GM12878 (cell line): ENCODE measurements around the gene SLC9A7. TPM values are rescaled to one million over a fixed set of nuclear protein-coding genes. Genes with fewer than 3 reads are reported as not detected.
A peak's percentile ranks its signal among the peaks of the same experiment; 100 is the strongest.

Source experiments
- ATAC-seq: fragments of 200-7000 bp; cut with Tn5 transposase; 3 replicates; pipeline ENCODE4 v1.9.1; 2020; ENCODE audit warnings: mild to moderate bottlenecking, moderate library complexity
- BruUV-seq: library from RNA; stranded (reverse); fragments of 400-500 nt; replicated peaks from 2 replicates; lab custom pipeline; 2021; lab: Mats Ljungman, UMichigan
- CTCF ChIA-PET: fragments of 300-600 bp; sonication (Branson Sonifier 250); formaldehyde crosslinking; extraction: SDS; loops from one replicate; lab custom pipeline; 2021; ENCODE audit warnings: inconsistent platforms; lab: Yijun Ruan, JAX
- POLR2A ChIA-PET: fragments of 350-600 bp; formaldehyde crosslinking; extraction: SDS; loops from one replicate; lab custom pipeline; 2021; ENCODE audit warnings: inconsistent platforms; lab: Charles Lee
- RAD21 ChIA-PET: fragments of 300-600 bp; sonication (Branson Sonifier 250); formaldehyde crosslinking; loops from one replicate; lab custom pipeline; 2023; ENCODE audit warnings: antibody characterized with exemption; ENCODE audit not compliant: unreplicated experiment; lab: Charles Lee
- SMC1A ChIA-PET: fragments of 300-600 bp; sonication (Branson Sonifier 250); formaldehyde crosslinking; loops from one replicate; lab custom pipeline; 2023; ENCODE audit not compliant: unreplicated experiment, uncharacterized antibody; lab: Charles Lee
- DNase-seq: peaks from one replicate; pipeline ENCODE4 v3.0.0-alpha.2; 2011; ENCODE audit warnings: low read depth, low spot score
- FAIRE-seq: peaks from 3 replicates; lab custom pipeline; 2011; peaks lifted over from hg19 to GRCh38; lab: Jason Lieb, UNC
- H2AFZ ChIP-seq: 2 replicates; pipeline ENCODE4 v1.6.0; 2011; ENCODE audit warnings: low read depth, low read length, control low read depth; ENCODE audit not compliant: control insufficient read depth
- H3K27ac ChIP-seq: 2 replicates; pipeline ENCODE4 v1.5.1; 2011; ENCODE audit warnings: control low read depth; ENCODE audit not compliant: control insufficient read depth, insufficient read depth
- H3K27me3 ChIP-seq, 2 experiments: replicated peaks in 1 of 2; 2 replicates each; pipeline versions ENCODE4 v1.6.0 to v1.6.1; 2011; ENCODE audit warnings: low read length in 1 of 2; ENCODE audit not compliant: control insufficient read depth in 2 of 2, insufficient read depth in 2 of 2
- H3K36me3 ChIP-seq, 2 experiments: 2 replicates each; pipeline ENCODE4 v1.5.1; 2011; ENCODE audit warnings: low read length in 1 of 2; ENCODE audit not compliant: control insufficient read depth in 2 of 2, insufficient read depth in 2 of 2
- H3K4me1 ChIP-seq: 2 replicates; pipeline ENCODE4 v1.6.1; 2011; ENCODE audit warnings: mild to moderate bottlenecking, low read length, moderate library complexity, mixed read lengths; ENCODE audit not compliant: control insufficient read depth, insufficient read depth
- H3K4me2 ChIP-seq: 2 replicates; pipeline ENCODE4 v1.6.0; 2011; ENCODE audit warnings: control low read depth; ENCODE audit not compliant: control insufficient read depth, insufficient read depth
- H3K4me3 ChIP-seq: fragments of 200-600 bp; sonication (generic); 2 replicates; pipeline ENCODE4 v1.5.1; 2016
- H3K79me2 ChIP-seq: 2 replicates; pipeline ENCODE4 v1.6.0; 2011; ENCODE audit warnings: low read length; ENCODE audit not compliant: control insufficient read depth, insufficient read depth
- H3K9ac ChIP-seq: 2 replicates; pipeline ENCODE4 v1.8.0; 2011; ENCODE audit warnings: low read length, control low read depth, mixed read lengths; ENCODE audit not compliant: control insufficient read depth, insufficient read depth
- H3K9me3 ChIP-seq: replicated peaks from 3 replicates; pipeline ENCODE4 v1.5.1; 2011; ENCODE audit warnings: mild to moderate bottlenecking, low read length; ENCODE audit not compliant: control insufficient read depth, insufficient read depth
- H4K20me1 ChIP-seq: 2 replicates; pipeline ENCODE4 v1.6.0; 2011; ENCODE audit not compliant: control insufficient read depth, insufficient read depth
- BHLHE40 ChIP-seq, 2 experiments: fragments of 450-650 bp in 1 of 2; IDR thresholded peaks; 2 replicates each; pipeline ENCODE4 v1.6.1; 2011 to 2017; ENCODE audit warnings: low read depth in 2 of 2, borderline replicate concordance in 1 of 2, improper control_type of control experiment in 1 of 2, low read length in 1 of 2, mild to moderate bottlenecking in 1 of 2
- HSF1 ChIP-seq: fragments of 150-350 bp; IDR thresholded peaks from 2 replicates; pipeline ENCODE4 v1.6.1; 2014; ENCODE audit warnings: mild to moderate bottlenecking, low read depth, low read length
- POLR2A ChIP-seq: IDR thresholded peaks from 2 replicates; pipeline ENCODE4 v1.6.1; 2011; ENCODE audit warnings: low read depth, mild to moderate bottlenecking, low read length
- WGBS: methylation state at CpG from one replicate; pipeline ENCODE4 v1.1.6; 2016; ENCODE audit warnings: low lambda C conversion rate; ENCODE audit not compliant: insufficient replicate concordance, insufficient coverage; ENCODE audit errors: missing lambda C conversion rate; 5-methylcytosine and 5-hydroxymethylcytosine counted together
- in situ Hi-C: fragments of 300-500 bp; cut with MboI; formaldehyde crosslinking; loops from 9 replicates; pipeline ENCODE4 v1.14.3; 2018; ENCODE audit warnings: mixed read lengths
- intact Hi-C: fragments of 100-400 bp; cut with micrococcal nuclease; formaldehyde crosslinking; loops from one replicate; pipeline ENCODE4 v1.14.2; 2022; ENCODE audit not compliant: unreplicated experiment
- polyA plus RNA-seq, 11 experiments: library from polyadenylated mRNA; depleted of rRNA in 4 of 11; unstranded in 6 of 11; stranded (reverse) in 5 of 11; fragments of >200 nt; fragmentation: Nextera tagmentation in 4 of 11; fragmentation: Illumina TruSeq in 1 of 11; extraction: Ambion mirVana in 4 of 11; extraction: Trizol in 1 of 11; gene quantifications; 1 replicate in 1 of 11; 2 replicates in 10 of 11; pipeline versions ENCODE4 v1.2.1 to v1.2.3, GENCODE V29; 2011 to 2016; ENCODE audit warnings: inconsistent platforms in 2 of 11, missing spikeins in 2 of 11, low read depth in 1 of 11
- total RNA-seq, 4 experiments: library from RNA; depleted of rRNA in 3 of 4; stranded (reverse); fragments of >200 nt in 3 of 4; fragmentation: Illumina TruSeq in 1 of 4; extraction: Trizol in 1 of 4; gene quantifications; 2 replicates each; pipeline versions ENCODE4 v1.2.1 to v1.2.3, GENCODE V29; 2013 to 2021

Gene SLC9A7
- total and polyA plus RNA-seq, 10 of the 15 experiments (the other 5 are each of a cell fraction or from before 2014, with no cell fraction given) = 5.0 to 62.8 (median 30.5) TPM

GRCh38 chrX:46758163-46758955 is 559 bp downstream of the SLC9A7 start:
- Histone ChIP-seq H3K4me1 (0 out of 2 replicates have a peak, but pooled peaks cover 3% of the 10 kb centered on the region), H3K4me2 (peak overlapping the region; percentile 71), H3K27me3 (no peaks in the 10 kb centered on the region), H3K9me3 (peaks cover 4% of the 10 kb centered on the region), H3K9ac (peak overlapping the region; percentile 74), H3K79me2 (peaks cover 54% of the 10 kb centered on the region), H3K36me3 (no peaks in the 10 kb centered on the region), H3K4me3 (peak overlapping the region; percentile 69), H2AFZ (peak overlapping the region; percentile 25; the same call in 1 of the 2 replicates), H4K20me1 (no peaks in the 10 kb centered on the region), H3K27ac (peak overlapping the region; percentile 63)
- ChIA-PET CTCF (interaction anchor here (1.3 to 8.4 kb wide), 3 partner anchors 31 to 76 kb away, joined by 3 to 110 read pairs (median 3); no protein-coding TSS in a partner anchor), SMC1A (interaction anchor here (1.0 to 2.5 kb wide), 4 partner anchors 34 to 159 kb away, joined by 3 to 7 read pairs (median 4); no protein-coding TSS in a partner anchor), POLR2A (interaction anchor here (1.4 kb wide), 1 partner anchor 65 kb away, joined by 5 read pairs; no protein-coding TSS in a partner anchor), RAD21 (interaction anchor here (0.6 to 1.7 kb wide), 9 partner anchors 14 to 273 kb away, joined by 3 to 8 read pairs (median 4); no protein-coding TSS in a partner anchor)
- WGBS = 44% methylated on average over 38 of the region's 47 CpGs
- intact Hi-C loops (loop anchor here (2.0 to 5.0 kb wide), 4 partner anchors 46 to 334 kb away; no protein-coding TSS in a partner anchor), in situ Hi-C loops (no loop called here)
- ATAC-seq = peak; percentile 17
- no TSS peak for BruUV-seq
- no peak for FAIRE-seq
- no peak for DNase-seq
- TF ChIP-seq BHLHE40 (IDR thresholded peaks at IDR 0.05; ENCODE audit: borderline replicate concordance in 1 of 2, low read depth in 2 of 2, low read length in 1 of 2) (peak in 1 of 2 experiments; percentile 53; a peak in 1 of 4 replicates), HSF1 (no peak), POLR2A (0 out of 2 replicates have a peak, but pooled peaks have one; percentile 21)
